Left lung (tissue), 10 donors: ENCODE measurements around the gene SLC35G3. TPM values are rescaled to one million over a fixed set of nuclear protein-coding genes. Genes with fewer than 3 reads are reported as not detected.

Source experiments
- ATAC-seq: fragments of 200-7000 bp; cut with Tn5 transposase; one replicate; pipeline ENCODE4 v1.9.1; 2020; ENCODE audit warnings: moderate library complexity
- DNase-seq, 4 donors: peaks; one replicate each; pipeline ENCODE4 v3.0.0-alpha.2; 2013 to 2020
- H3K27ac ChIP-seq, 2 donors: fragments of 200-600 bp; sonication (generic) in 1 of 2; one replicate each; pipeline versions ENCODE4 v1.5.0 to v1.8.0; 2020 to 2021
- H3K27me3 ChIP-seq, 2 donors: fragments of 200-600 bp; sonication (generic) in 1 of 2; one replicate each; pipeline versions ENCODE4 v1.5.0 to v1.8.0; 2020 to 2021
- H3K36me3 ChIP-seq, 2 donors: fragments of 200-600 bp; sonication (generic) in 1 of 2; one replicate each; pipeline versions ENCODE4 v1.5.0 to v1.8.0; 2020 to 2021
- H3K4me1 ChIP-seq, 2 donors: fragments of 200-600 bp; one replicate each; pipeline ENCODE4 v1.8.0; 2021
- H3K4me3 ChIP-seq, 2 donors: fragments of 200-600 bp; sonication (generic) in 1 of 2; one replicate each; pipeline versions ENCODE4 v1.5.0 to v1.8.0; 2020 to 2021; ENCODE audit warnings: mild to moderate bottlenecking in 1 of 2
- H3K9me3 ChIP-seq, 2 donors: fragments of 200-600 bp; sonication (generic) in 1 of 2; one replicate each; pipeline versions ENCODE4 v1.5.0 to v1.8.0; 2020 to 2021
- CTCF ChIP-seq, 2 donors: fragments of 200-600 bp; sonication (generic) in 1 of 2; IDR thresholded peaks; one replicate each; pipeline versions ENCODE4 v1.5.0 to v1.8.0; 2021; ENCODE audit warnings: antibody characterized with exemption in 2 of 2
- intact Hi-C, 2 donors: fragments of 100-400 bp; cut with DNase I; formaldehyde crosslinking; loops; one replicate each; pipeline versions ENCODE4 v1.11.2 to v1.14.2; 2022
- polyA plus RNA-seq, 6 donors: library from polyadenylated mRNA; unstranded; fragments of 120-200 nt; gene quantifications; one replicate each; pipeline ENCODE4 v1.2.1, GENCODE V29; 2013; ENCODE audit not compliant: insufficient read length in 6 of 6
- total RNA-seq, 2 donors: library from RNA; stranded (reverse); fragmentation: NEBNext Ultra II Directional; extraction: Animal tissue kit (Norgen Biotek cat#: 25700); gene quantifications; one replicate each; pipeline ENCODE4 v1.2.1, GENCODE V29; 2021
- donor health status: DM: no; HTN: yes; CAD: no.
- donor health status: DM: no; HTN: no; CAD: no.

SLC35G3 gene
- total and polyA plus RNA-seq, 8 donors: not detected

GRCh38 chr17:35166526-35166925 is 27.7 kb downstream of the SLC35G3 start:
- H3K27ac ChIP-seq: no peak overlapping the region
- intact Hi-C loops: loop anchor here in 1 of 2 donors (10.0 kb wide), 1 partner anchor 368 kb away; the partner anchor contains the start of gene SLFN12L
- no peak for TF ChIP-seq CTCF (IDR thresholded peaks at IDR 0.05)
- no peaks in the 10 kb centered on the region for H3K36me3 ChIP-seq
- H3K9me3 ChIP-seq: no peaks in the 10 kb centered on the region
- H3K4me1 ChIP-seq: peaks cover 0 to under 1% of the 10 kb centered on the region in 2 donors
- H3K27me3 ChIP-seq: no peaks in the 10 kb centered on the region
- no peak overlapping the region for H3K4me3 ChIP-seq
- ATAC-seq: no peak
- no peak for DNase-seq

GRCh38 chr17:35164716-35165115 is 29.5 kb downstream of the SLC35G3 start:
- no peaks in the 10 kb centered on the region for H3K27me3 ChIP-seq
- no peak for DNase-seq
- no peak overlapping the region for H3K4me3 ChIP-seq
- TF ChIP-seq CTCF (IDR thresholded peaks at IDR 0.05): no peak
- intact Hi-C loops: loop anchor here in 1 of 2 donors (10.0 kb wide), 1 partner anchor 370 kb away; the partner anchor contains the start of gene SLFN12L
- ATAC-seq: no peak
- no peaks in the 10 kb centered on the region for H3K36me3 ChIP-seq
- H3K4me1 ChIP-seq: peaks cover 0 to 6% of the 10 kb centered on the region in 2 donors
- H3K9me3 ChIP-seq: no peaks in the 10 kb centered on the region
- no peak overlapping the region for H3K27ac ChIP-seq

GRCh38 chr17:35163886-35164285 is 30.3 kb downstream of the SLC35G3 start:
- H3K27ac ChIP-seq: no peak overlapping the region
- H3K27me3 ChIP-seq: no peaks in the 10 kb centered on the region
- H3K9me3 ChIP-seq: no peaks in the 10 kb centered on the region
- TF ChIP-seq CTCF (IDR thresholded peaks at IDR 0.05): no peak
- ATAC-seq: no peak
- DNase-seq: no peak
- no peak overlapping the region for H3K4me3 ChIP-seq
- peaks cover 0 to 6% of the 10 kb centered on the region in 2 donors for H3K4me1 ChIP-seq
- H3K36me3 ChIP-seq: no peaks in the 10 kb centered on the region
- intact Hi-C loops: loop anchor here in 1 of 2 donors (10.0 kb wide), 1 partner anchor 371 kb away; the partner anchor contains the start of gene SLFN12L

GRCh38 chr17:35162755-35163154 is 31.4 kb downstream of the SLC35G3 start:
- Histone ChIP-seq H3K27me3 (no peaks in the 10 kb centered on the region), H3K4me3 (no peak overlapping the region), H3K9me3 (no peaks in the 10 kb centered on the region), H3K36me3 (no peaks in the 10 kb centered on the region), H3K27ac (no peak overlapping the region), H3K4me1 (peaks cover 0 to 6% of the 10 kb centered on the region in 2 donors)
- DNase-seq (no peak), ATAC-seq (no peak)
- TF ChIP-seq CTCF (IDR thresholded peaks at IDR 0.05): no peak
- intact Hi-C loops: loop anchor here in 1 of 2 donors (10.0 kb wide), 1 partner anchor 372 kb away; the partner anchor contains the start of gene SLFN12L

- no peak overlapping the region for H3K27ac ChIP-seq
- H3K27me3 ChIP-seq: no peaks in the 10 kb centered on the region
- ATAC-seq (no peak), DNase-seq (peak in 1 of 4 donors; percentile 47)
- H3K36me3 ChIP-seq: no peaks in the 10 kb centered on the region
- H3K4me1 ChIP-seq: peaks cover 0 to 6% of the 10 kb centered on the region in 2 donors
- intact Hi-C loops: loop anchor here in 1 of 2 donors (10.0 kb wide), 1 partner anchor 373 kb away; the partner anchor contains the start of gene SLFN12L
- no peak for TF ChIP-seq CTCF (IDR thresholded peaks at IDR 0.05)
- H3K9me3 ChIP-seq: no peaks in the 10 kb centered on the region
- H3K4me3 ChIP-seq: no peak overlapping the region
These were observed 32.9 kb downstream of the SLC35G3 start for GRCh38 chr17:35161281-35161761.
